ENCODE results near the gene TMCC2.

DNA sequence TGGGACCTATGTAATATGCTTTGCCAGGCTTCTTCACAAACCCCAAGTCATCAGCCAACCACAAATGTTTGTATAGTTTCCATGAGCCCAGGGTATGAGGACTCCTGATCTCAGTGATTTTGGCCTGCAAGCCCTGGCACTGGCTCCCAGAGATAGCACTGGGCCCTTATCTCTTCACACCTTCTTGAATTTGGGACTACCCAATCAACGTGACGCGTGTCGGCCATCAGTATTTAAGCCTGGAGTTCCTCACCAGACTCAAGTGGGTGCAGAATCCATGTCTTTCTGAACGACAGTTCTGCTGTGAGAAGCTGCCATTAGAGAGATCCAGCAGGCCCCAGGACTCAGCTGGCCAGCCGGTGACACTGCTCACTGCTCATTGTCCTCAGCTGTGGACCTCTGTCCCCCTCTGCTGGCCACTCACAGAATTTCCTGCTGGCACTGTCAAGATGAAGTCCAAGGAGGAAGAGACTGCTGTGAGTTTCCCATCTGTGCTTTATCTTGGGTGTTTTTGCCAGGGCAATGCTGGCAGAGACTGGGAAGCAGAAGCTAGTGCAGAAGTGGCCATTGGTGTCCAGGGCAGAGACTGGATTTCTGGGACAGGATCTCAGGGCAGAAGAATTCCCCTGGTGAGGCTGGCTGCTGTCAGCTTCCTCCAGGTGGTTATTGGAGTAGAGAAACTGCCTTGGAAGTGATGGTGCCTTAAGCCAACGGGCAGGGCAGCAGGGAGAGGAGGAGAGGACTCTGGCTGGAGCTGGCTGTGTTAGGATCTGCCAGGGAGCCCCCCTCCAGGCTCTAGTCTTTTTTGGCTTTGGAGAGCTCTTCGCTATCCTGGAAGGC is 28.4 kb downstream of the TMCC2 start:
- TF ChIP-seq, protein P1, sequence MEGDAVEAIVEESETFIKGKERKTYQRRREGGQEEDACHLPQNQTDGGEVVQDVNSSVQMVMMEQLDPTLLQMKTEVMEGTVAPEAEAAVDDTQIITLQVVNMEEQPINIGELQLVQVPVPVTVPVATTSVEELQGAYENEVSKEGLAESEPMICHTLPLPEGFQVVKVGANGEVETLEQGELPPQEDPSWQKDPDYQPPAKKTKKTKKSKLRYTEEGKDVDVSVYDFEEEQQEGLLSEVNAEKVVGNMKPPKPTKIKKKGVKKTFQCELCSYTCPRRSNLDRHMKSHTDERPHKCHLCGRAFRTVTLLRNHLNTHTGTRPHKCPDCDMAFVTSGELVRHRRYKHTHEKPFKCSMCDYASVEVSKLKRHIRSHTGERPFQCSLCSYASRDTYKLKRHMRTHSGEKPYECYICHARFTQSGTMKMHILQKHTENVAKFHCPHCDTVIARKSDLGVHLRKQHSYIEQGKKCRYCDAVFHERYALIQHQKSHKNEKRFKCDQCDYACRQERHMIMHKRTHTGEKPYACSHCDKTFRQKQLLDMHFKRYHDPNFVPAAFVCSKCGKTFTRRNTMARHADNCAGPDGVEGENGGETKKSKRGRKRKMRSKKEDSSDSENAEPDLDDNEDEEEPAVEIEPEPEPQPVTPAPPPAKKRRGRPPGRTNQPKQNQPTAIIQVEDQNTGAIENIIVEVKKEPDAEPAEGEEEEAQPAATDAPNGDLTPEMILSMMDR (IDR thresholded peaks at IDR 0.05) = peak; percentile 89 to 99 (median 98)
- no peak for TF ChIP-seq POLR2A (IDR thresholded peaks at IDR 0.05)

All from Peyer's patch (tissue), 4 donors.